Fibroblast of villous mesenchyme (primary cell): ENCODE results near the gene MTUS2. TPM values are rescaled to one million over a fixed set of nuclear protein-coding genes. Genes with fewer than 3 reads are reported as not detected.
A peak's percentile ranks its signal among the peaks of the same experiment; 100 is the strongest.

Experiments used
- DNase-seq: peaks from one replicate; pipeline ENCODE4 v3.0.0-alpha.2; 2010; ENCODE audit warnings: low read depth
- H3K4me3 ChIP-seq: 2 replicates; pipeline ENCODE4 v1.5.1; 2011; ENCODE audit warnings: low read depth, mild to moderate bottlenecking, low read length
- total RNA-seq: library from RNA; depleted of rRNA; stranded (reverse); fragments of >200 nt; gene quantifications from 2 replicates; pipeline ENCODE4 v1.2.3, GENCODE V29; 2012
- TF ChIP-seq, protein P1 (sequence below): IDR thresholded peaks from 2 replicates; pipeline ENCODE4 v1.5.1; 2012; ENCODE audit warnings: low read depth, mild to moderate bottlenecking, low read length; ENCODE audit not compliant: insufficient read depth

MTUS2 gene
- total RNA-seq, 1 donor, result 1.3 TPM

DNA sequence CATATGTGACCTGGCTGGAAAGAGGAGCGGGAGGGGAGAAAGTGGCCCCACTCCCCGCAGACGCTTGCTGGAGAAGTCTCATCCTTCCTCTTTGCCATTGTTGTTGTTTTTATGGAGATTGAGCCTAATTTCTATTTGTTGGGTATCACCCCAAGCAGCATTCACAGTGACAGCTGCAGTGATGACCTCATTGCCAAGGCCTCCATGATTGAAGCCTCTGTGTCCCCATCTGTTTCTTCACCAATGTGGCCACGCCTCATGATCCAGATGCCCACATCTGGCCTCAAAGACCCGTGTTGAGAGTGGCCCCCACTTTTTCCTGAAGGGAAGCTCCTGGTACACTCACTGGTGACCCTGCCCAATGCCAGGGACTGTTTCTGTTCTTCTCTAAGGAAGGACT, 621.2 kb downstream of the MTUS2 start:
- no peak for DNase-seq
- no peak overlapping the region for H3K4me3 ChIP-seq
- TF ChIP-seq, protein P1, sequence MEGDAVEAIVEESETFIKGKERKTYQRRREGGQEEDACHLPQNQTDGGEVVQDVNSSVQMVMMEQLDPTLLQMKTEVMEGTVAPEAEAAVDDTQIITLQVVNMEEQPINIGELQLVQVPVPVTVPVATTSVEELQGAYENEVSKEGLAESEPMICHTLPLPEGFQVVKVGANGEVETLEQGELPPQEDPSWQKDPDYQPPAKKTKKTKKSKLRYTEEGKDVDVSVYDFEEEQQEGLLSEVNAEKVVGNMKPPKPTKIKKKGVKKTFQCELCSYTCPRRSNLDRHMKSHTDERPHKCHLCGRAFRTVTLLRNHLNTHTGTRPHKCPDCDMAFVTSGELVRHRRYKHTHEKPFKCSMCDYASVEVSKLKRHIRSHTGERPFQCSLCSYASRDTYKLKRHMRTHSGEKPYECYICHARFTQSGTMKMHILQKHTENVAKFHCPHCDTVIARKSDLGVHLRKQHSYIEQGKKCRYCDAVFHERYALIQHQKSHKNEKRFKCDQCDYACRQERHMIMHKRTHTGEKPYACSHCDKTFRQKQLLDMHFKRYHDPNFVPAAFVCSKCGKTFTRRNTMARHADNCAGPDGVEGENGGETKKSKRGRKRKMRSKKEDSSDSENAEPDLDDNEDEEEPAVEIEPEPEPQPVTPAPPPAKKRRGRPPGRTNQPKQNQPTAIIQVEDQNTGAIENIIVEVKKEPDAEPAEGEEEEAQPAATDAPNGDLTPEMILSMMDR, result no peak

DNA sequence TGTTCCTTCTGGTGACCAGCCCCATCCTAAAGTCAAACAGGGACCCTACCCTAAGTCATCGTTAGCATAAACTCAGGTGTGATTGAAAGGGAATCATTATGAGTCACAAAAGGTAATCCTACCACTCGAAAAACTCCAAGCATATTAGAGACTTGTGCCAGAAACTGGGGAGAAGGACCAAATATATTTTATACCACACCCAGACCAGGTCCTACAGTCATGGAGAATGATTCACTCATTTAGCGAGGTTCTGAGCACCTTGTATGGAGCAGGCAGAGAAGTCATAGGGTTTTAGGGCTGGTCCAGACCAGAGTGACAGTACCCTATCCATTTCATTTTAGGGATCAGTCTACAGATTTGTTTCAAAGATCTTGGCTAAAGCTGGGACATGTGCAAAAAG, 625.9 kb downstream of the MTUS2 start:
- no peak for DNase-seq
- TF ChIP-seq, protein P1, result no peak
- no peak overlapping the region for H3K4me3 ChIP-seq

DNA sequence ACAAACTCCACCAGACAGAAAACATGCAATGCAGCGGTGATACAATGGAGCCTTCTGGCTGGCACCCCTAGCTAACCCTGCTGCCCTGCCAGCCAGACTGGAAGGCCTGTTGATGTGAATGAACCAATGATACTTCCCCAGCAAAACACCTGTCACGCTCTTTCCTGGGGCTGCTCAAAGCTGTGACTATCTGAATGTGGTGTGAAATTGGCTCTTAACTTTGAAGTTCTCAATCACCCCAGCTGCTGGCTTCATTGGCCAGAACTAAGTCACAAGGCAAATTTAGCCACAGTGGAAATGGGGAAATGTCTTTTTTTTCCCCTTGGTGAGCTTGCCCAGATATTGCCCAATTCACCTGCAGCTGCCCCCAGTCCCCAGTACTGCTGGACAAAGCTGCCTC, 628.0 kb downstream of the MTUS2 start:
- no peak for DNase-seq
- H3K4me3 ChIP-seq, result no peak overlapping the region
- TF ChIP-seq, protein P1, result no peak

DNA sequence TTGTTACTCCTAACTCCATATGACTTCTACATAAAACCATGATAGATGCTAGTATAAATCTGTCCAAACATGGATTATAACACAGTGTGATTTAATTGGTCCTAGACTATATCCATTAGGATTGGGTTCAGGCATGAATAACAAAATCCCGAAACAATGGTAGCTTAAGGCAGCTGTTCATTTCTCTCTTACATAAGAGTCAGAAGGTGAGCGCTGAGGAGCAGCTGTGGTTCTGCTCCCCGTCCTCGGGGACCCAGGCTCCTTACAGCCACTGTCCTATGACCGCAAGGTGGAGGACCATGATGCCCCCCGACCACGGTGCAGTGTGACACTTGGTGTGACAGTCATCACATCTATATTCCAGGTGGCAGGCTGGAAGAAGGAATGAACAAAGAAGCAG, 629.6 kb downstream of the MTUS2 start:
- no peak overlapping the region for H3K4me3 ChIP-seq
- DNase-seq, result no peak
- TF ChIP-seq, protein P1, result no peak

DNA sequence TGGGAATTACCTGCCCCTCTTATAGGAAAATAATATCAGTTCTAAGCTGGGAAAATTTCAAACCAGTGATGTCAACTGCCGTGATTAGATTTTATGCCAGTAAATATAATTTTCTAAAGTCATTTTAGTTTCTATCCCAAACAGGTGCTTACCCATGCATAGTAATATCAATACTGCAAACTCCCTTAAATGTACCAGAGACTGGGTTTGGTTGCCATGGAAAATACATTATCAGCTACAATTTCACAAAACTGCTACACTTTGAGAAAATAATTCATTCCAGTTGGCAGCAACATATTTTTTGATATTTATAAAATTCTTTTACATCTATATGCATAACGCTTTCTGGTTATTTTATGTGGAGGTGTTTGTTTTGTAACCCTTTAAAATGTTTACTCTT, 631.8 kb downstream of the MTUS2 start:
- no peak for DNase-seq
- TF ChIP-seq, protein P1, result no peak
- no peak overlapping the region for H3K4me3 ChIP-seq

DNA sequence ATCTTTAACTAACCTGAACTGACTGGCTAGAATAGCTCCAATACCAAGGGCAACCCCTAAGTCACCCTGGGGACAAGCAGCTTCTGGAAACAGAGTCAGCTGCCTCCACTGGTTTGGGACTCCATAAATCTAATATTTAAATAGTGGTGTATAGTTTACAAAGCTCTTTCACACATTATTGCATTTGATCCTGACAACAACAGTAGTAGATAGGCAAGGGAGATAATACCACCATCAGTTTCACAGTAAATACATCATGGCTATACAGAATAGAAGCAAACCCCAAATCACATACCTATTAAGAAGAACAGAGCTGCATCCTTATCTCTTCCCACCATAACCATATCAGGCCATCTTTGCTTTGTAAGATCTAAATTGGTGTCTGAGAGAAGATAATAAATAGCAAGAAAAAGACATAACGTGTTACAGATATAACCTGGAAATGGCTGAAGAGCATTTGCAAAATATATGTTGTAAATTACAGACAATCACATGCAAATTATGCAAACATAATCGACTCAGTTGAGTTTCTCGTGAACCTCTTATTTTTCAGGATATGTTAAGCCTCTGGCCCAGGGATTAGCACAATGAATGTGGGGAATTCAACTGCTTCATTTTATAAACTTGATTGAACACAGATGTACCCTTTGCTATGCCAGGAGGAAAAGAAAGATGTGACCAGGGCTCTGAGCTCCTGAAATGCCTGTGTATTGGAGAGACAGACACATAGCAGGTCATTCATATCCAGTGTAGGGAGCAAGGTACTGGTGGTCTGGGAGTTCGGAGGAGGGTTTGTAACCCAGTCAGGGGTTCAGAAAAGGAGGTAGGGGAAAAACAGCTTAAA, 632.9 kb downstream of the MTUS2 start:
- TF ChIP-seq, protein P1, result no peak
- DNase-seq, result no peak
- no peak overlapping the region for H3K4me3 ChIP-seq

DNA sequence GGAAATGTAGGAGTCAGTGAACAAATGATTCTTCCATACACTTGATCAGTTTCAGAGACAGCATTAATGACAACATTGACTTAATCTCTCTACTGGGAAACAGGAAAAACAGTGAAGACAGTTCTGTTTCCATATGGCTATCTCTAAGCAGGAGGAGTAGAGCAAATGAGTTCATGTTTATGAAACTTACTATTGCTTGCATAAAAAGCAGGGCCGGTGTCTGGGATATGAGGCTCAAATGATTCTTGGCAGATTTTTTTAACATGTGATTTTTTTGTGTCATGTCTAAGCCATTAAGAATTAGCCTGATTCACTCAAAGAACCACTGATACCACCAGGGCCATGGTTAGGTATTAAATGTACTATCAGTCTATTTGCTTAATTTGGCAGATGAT, 633.5 kb downstream of the MTUS2 start:
- no peak overlapping the region for H3K4me3 ChIP-seq
- DNase-seq, result peak; percentile 58
- TF ChIP-seq, protein P1, result no peak
